ENCODE data around the gene LGALS9C. TPM values are rescaled to one million over a fixed set of nuclear protein-coding genes. Genes with fewer than 3 reads are reported as not detected.

LGALS9C gene
- not detected in 5 replicates for total RNA-seq (2022; extraction: Qiagen RNA extraction; ENCODE audit: low read depth)

GRCh38 chr17:18476508-18477308, at the start of gene LGALS9C:
Gene LGALS9C (plus strand): TSS chr17:18476789. CDS start chr17:18476855, 66 bp downstream.

Other genes with a start within 250 kb of the LGALS9C start
- 214 to 246 TPM (median 235 TPM) in 5 replicates for gene FLII, start 218.1 kb upstream of the LGALS9C start, total RNA-seq (2022; extraction: Qiagen RNA extraction; ENCODE audit: low read depth)
- gene MIEF2, start 216.1 kb upstream of the LGALS9C start, total RNA-seq (2022; extraction: Qiagen RNA extraction; ENCODE audit: low read depth): 5.7 to 10.2 TPM (median 8.8 TPM) in 5 replicates
- gene TOP3A, start 161.8 kb upstream of the LGALS9C start, total RNA-seq (2022; extraction: Qiagen RNA extraction; ENCODE audit: low read depth): 29.7 to 38.5 TPM (median 35.3 TPM) in 5 replicates
- 14.8 to 16.5 TPM (median 15.5 TPM) in 5 replicates for gene SMCR8, start 161.5 kb upstream of the LGALS9C start, total RNA-seq (2022; extraction: Qiagen RNA extraction; ENCODE audit: low read depth)
- 44.4 to 48.9 TPM (median 45.4 TPM) in 5 replicates for gene SHMT1, start 113.2 kb upstream of the LGALS9C start, total RNA-seq (2022; extraction: Qiagen RNA extraction; ENCODE audit: low read depth)
- not detected in 5 replicates for gene EVPLL, start 99.0 kb upstream of the LGALS9C start, total RNA-seq (2022; extraction: Qiagen RNA extraction; ENCODE audit: low read depth)
- gene TBC1D28, start 167.6 kb downstream of the LGALS9C start, total RNA-seq (2022; extraction: Qiagen RNA extraction; ENCODE audit: low read depth): not detected in 5 replicates
- 3.2 to 5.4 TPM (median 3.6 TPM) in 5 replicates for gene FOXO3B, start 205.5 kb downstream of the LGALS9C start, total RNA-seq (2022; extraction: Qiagen RNA extraction; ENCODE audit: low read depth)

Measured in A549 treated with GW870086 at 1 μM for 4 hours (cell line).